Mesendoderm (in vitro differentiated cells): ENCODE data around the gene ENTR1.

Experiments used
- DNase-seq: peaks from one replicate; pipeline ENCODE4 v3.0.0; 2013
- H2AK5ac ChIP-seq: 2 replicates; pipeline ENCODE4 v1.6.1; 2013; ENCODE audit warnings: low read length, inconsistent platforms
- H2BK120ac ChIP-seq: 2 replicates; pipeline ENCODE4 v1.6.1; 2013; ENCODE audit warnings: low read depth, mild to moderate bottlenecking, low read length, moderate library complexity, mixed read lengths
- H2BK15ac ChIP-seq: replicated peaks from 2 replicates; pipeline ENCODE4 v1.6.1; 2013; ENCODE audit warnings: low read depth, mild to moderate bottlenecking, moderate library complexity
- H2BK5ac ChIP-seq: 2 replicates; pipeline ENCODE4 v1.6.1; 2013; ENCODE audit warnings: low read length, inconsistent platforms
- H3K18ac ChIP-seq: 2 replicates; pipeline ENCODE4 v1.6.1; 2013; ENCODE audit warnings: mild to moderate bottlenecking, low read length, mixed read lengths
- H3K23ac ChIP-seq: one replicate; pipeline ENCODE4 v1.6.1; 2013; ENCODE audit warnings: low read length
- H3K27ac ChIP-seq: 2 replicates; pipeline ENCODE4 v1.5.1; 2013; ENCODE audit warnings: low read depth, mild to moderate bottlenecking, inconsistent platforms, low read length, moderate library complexity
- H3K27me3 ChIP-seq: 2 replicates; pipeline ENCODE4 v1.6.1; 2013; ENCODE audit warnings: low read length, control low read depth, mild to moderate bottlenecking, inconsistent platforms; ENCODE audit not compliant: insufficient read depth, poor library complexity
- H3K36me3 ChIP-seq: 2 replicates; pipeline ENCODE4 v1.6.1; 2013; ENCODE audit warnings: low read length, inconsistent platforms; ENCODE audit not compliant: control insufficient read depth, insufficient read depth
- H3K4ac ChIP-seq: one replicate; pipeline ENCODE4 v1.6.1; 2013; ENCODE audit warnings: low read depth, mild to moderate bottlenecking, low read length, moderate library complexity
- H3K4me1 ChIP-seq: 2 replicates; pipeline ENCODE4 v1.6.1; 2013; ENCODE audit warnings: low read depth, low read length, inconsistent platforms; ENCODE audit not compliant: control insufficient read depth
- H3K4me2 ChIP-seq: 2 replicates; pipeline ENCODE4 v1.6.1; 2013; ENCODE audit warnings: low read length
- H3K4me3 ChIP-seq: 2 replicates; pipeline ENCODE4 v1.5.1; 2013; ENCODE audit warnings: mild to moderate bottlenecking, low read length
- H3K56ac ChIP-seq: one replicate; pipeline ENCODE4 v1.6.1; 2013; ENCODE audit warnings: low read length
- H3K79me1 ChIP-seq: 2 replicates; pipeline ENCODE4 v1.6.1; 2013; ENCODE audit warnings: low read length, inconsistent platforms
- H3K79me2 ChIP-seq: 2 replicates; pipeline ENCODE4 v1.6.1; 2013; ENCODE audit warnings: mild to moderate bottlenecking, low read length; ENCODE audit not compliant: control insufficient read depth, insufficient read depth
- H3K9ac ChIP-seq: 2 replicates; pipeline ENCODE4 v1.6.1; 2013; ENCODE audit warnings: low read length, inconsistent platforms
- H4K5ac ChIP-seq: one replicate; pipeline ENCODE4 v1.6.1; 2013; ENCODE audit warnings: low read length
- H4K8ac ChIP-seq: one replicate; pipeline ENCODE4 v1.6.1; 2013; ENCODE audit warnings: low read depth, mild to moderate bottlenecking, control low read depth, low read length, moderate library complexity
- WGBS: extraction: QIAGEN DNeasy Blood & Tissue Kit; methylation state at CpG from one replicate; pipeline ENCODE4 v1.1.7; 2013; ENCODE audit warnings: low lambda C conversion rate, missing lambda C conversion rate; ENCODE audit not compliant: insufficient coverage; ENCODE audit errors: extremely low coverage; 5-methylcytosine and 5-hydroxymethylcytosine counted together

The ENTR1 gene

DNA sequence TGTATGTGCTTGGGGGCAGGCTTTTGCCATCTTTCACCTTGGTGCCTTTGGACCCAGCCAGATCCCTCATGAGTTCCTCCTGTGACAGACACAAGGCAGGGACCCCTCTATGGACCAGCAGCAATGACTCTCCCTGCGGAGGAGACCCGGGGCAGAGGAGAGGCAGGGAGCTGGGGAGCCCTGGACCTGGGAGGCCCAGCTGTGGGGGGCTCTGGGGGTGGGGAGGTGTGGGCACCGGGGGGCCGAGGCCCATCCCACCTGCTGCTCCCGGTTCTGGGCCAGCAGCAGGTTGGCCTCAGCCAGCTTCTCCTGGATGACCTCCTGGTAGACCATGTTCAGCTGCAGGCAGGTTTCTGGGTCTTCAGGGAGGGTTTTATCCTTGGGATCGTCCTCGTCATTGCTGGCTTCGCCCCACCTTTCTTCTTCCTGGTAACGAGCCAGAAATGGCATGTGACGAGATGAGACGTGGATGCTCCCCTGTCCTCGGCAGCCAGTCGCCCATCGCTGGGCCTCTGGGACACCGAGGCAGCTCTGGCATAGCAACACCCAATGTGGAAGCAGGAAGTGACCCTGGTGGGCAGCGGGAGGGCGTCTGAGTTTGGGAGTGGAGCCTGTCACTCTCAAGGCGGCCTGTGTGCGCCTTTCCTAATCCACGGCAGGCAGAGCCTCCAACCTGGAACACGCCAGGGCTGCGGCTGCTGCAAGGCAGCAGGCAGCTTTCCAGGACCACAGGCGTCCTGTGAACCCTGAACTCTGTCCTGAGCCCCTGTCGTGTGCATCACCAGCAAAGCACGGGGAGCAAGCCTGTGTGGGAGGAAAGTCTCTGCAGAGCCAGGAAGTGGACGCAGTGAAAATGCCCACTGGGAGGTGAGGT, 14.8 kb downstream of the ENTR1 start:
- no peak overlapping the region for H2BK5ac ChIP-seq
- H3K36me3 ChIP-seq, result peaks cover 26% of the 10 kb centered on the region
- H4K5ac ChIP-seq, result no peak overlapping the region
- no peak overlapping the region for H2AK5ac ChIP-seq
- no peak overlapping the region for H3K27ac ChIP-seq
- no peak overlapping the region for H3K9ac ChIP-seq
- H3K18ac ChIP-seq, result no peak overlapping the region
- no peak overlapping the region for H2BK120ac ChIP-seq
- no peak overlapping the region for H3K56ac ChIP-seq
- no peak overlapping the region for H4K8ac ChIP-seq
- H3K4ac ChIP-seq, result no peak overlapping the region
- no peak overlapping the region for H3K23ac ChIP-seq
- H3K4me1 ChIP-seq, result peaks cover 2% of the 10 kb centered on the region
- H3K79me2 ChIP-seq, result peaks cover 22% of the 10 kb centered on the region
- H3K27me3 ChIP-seq, result no peaks in the 10 kb centered on the region
- H2BK15ac ChIP-seq, result no peak overlapping the region
- no CpG with 5 or more reads among the region's 26 CpGs for WGBS
- no peak overlapping the region for H3K4me3 ChIP-seq
- peaks cover 18% of the 10 kb centered on the region for H3K79me1 ChIP-seq
- no peak for DNase-seq
- H3K4me2 ChIP-seq, result no peak overlapping the region

DNA sequence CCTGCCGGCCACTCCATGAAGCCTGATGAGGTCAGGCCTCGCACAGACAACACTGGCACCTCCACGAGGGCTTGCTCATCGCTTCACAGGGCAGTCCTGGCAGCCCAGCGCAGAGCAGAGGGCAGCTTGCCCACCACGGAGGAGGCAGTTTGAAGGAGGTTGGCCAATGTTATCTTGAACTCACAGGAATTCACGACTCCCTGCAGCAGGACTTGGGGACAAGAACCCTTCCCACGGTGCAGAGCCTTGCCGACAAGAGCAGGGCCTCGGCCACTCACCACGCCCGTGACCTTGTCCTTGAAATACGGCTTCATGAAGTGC, 15.4 kb downstream of the ENTR1 start:
- Histone ChIP-seq H3K56ac (no peak overlapping the region), H3K4me3 (no peak overlapping the region), H3K4me2 (no peak overlapping the region), H3K9ac (no peak overlapping the region), H2AK5ac (no peak overlapping the region), H2BK120ac (no peak overlapping the region), H2BK5ac (no peak overlapping the region), H3K36me3 (peaks cover 26% of the 10 kb centered on the region), H4K8ac (no peak overlapping the region), H3K27me3 (no peaks in the 10 kb centered on the region), H3K18ac (no peak overlapping the region), H2BK15ac (no peak overlapping the region), H3K4ac (no peak overlapping the region), H3K23ac (no peak overlapping the region), H3K27ac (no peak overlapping the region), H3K4me1 (peaks cover 2% of the 10 kb centered on the region), H3K79me1 (peaks cover 18% of the 10 kb centered on the region), H4K5ac (no peak overlapping the region), H3K79me2 (peaks cover 22% of the 10 kb centered on the region)
- no CpG with 5 or more reads among the region's 13 CpGs for WGBS
- no peak for DNase-seq

DNA sequence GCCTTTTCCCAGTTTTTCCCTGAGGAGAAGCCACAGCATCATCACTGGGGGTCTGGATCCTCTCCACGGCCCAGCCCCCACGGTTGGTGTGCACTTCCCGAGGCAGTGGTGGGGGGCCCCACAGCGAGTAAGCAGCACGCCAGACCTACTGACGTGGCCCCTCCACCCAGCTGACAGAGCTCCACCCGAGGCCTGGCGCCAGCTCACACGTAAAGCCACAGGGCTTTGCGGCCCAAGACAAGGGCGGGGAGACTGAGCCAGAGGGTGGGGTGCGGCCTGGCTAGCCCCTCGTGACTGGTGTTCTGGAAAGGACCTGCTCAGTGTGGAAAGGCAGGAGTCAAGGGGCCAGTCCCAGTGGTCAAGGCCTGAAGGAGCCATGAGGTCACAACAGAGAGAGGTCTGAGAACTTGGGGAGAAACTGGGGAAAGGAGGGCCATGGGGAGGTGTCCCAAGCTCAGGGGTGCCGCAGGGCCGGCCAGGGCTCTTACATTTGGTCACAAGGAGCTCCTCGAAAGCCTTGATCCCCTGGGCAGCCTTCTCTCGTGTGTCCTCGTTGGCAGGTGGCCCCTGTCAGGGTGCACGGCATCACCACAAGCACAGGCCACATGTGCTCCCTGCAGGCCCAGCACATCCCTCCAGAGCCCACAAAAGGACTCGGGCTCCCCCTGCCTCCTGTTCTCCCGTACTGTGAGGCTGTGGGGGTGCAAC, 15.9 kb downstream of the ENTR1 start:
- Histone ChIP-seq H3K9ac (no peak overlapping the region), H2BK5ac (no peak overlapping the region), H3K23ac (no peak overlapping the region), H3K4me1 (peaks cover 2% of the 10 kb centered on the region), H3K36me3 (peaks cover 29% of the 10 kb centered on the region), H3K79me1 (peaks cover 17% of the 10 kb centered on the region), H4K5ac (no peak overlapping the region), H4K8ac (no peak overlapping the region), H2BK120ac (no peak overlapping the region), H3K18ac (no peak overlapping the region), H2AK5ac (no peak overlapping the region), H3K27ac (no peak overlapping the region), H3K56ac (no peak overlapping the region), H3K79me2 (peaks cover 17% of the 10 kb centered on the region), H3K27me3 (no peaks in the 10 kb centered on the region), H3K4ac (no peak overlapping the region), H2BK15ac (no peak overlapping the region), H3K4me3 (no peak overlapping the region), H3K4me2 (no peak overlapping the region)
- no peak for DNase-seq
- WGBS, result no CpG with 5 or more reads among the region's 21 CpGs

DNA sequence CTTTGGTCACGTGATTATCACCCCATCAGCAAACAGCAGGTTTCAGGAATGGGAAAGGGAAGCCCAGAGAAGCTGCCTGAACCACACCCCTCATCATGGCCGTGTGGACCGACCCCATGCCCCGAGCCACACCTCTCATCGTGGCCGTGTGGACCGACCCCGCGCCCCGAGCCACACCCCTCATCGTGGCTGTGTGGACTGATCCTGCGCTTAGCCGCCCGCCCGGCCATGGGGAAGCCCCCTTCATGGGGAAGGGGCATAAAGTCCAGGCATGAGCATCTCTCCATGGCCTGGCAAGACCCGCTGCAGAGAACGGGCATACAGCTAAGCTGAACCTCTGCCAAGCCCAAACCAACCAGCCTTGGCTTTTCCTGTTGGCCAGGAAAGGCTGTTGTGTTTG, 16.9 kb downstream of the ENTR1 start:
- Histone ChIP-seq H2AK5ac (no peak overlapping the region), H3K4me3 (no peak overlapping the region), H3K79me2 (peaks cover 8% of the 10 kb centered on the region), H4K8ac (no peak overlapping the region), H4K5ac (no peak overlapping the region), H3K4me1 (no peaks in the 10 kb centered on the region), H2BK120ac (no peak overlapping the region), H3K27me3 (no peaks in the 10 kb centered on the region), H3K18ac (no peak overlapping the region), H3K23ac (no peak overlapping the region), H3K36me3 (peaks cover 33% of the 10 kb centered on the region), H3K79me1 (peaks cover 10% of the 10 kb centered on the region), H3K4ac (no peak overlapping the region), H2BK5ac (no peak overlapping the region), H3K56ac (no peak overlapping the region), H2BK15ac (no peak overlapping the region), H3K4me2 (no peak overlapping the region), H3K27ac (no peak overlapping the region), H3K9ac (no peak overlapping the region)
- DNase-seq, result no peak
- no CpG with 5 or more reads among the region's 17 CpGs for WGBS

DNA sequence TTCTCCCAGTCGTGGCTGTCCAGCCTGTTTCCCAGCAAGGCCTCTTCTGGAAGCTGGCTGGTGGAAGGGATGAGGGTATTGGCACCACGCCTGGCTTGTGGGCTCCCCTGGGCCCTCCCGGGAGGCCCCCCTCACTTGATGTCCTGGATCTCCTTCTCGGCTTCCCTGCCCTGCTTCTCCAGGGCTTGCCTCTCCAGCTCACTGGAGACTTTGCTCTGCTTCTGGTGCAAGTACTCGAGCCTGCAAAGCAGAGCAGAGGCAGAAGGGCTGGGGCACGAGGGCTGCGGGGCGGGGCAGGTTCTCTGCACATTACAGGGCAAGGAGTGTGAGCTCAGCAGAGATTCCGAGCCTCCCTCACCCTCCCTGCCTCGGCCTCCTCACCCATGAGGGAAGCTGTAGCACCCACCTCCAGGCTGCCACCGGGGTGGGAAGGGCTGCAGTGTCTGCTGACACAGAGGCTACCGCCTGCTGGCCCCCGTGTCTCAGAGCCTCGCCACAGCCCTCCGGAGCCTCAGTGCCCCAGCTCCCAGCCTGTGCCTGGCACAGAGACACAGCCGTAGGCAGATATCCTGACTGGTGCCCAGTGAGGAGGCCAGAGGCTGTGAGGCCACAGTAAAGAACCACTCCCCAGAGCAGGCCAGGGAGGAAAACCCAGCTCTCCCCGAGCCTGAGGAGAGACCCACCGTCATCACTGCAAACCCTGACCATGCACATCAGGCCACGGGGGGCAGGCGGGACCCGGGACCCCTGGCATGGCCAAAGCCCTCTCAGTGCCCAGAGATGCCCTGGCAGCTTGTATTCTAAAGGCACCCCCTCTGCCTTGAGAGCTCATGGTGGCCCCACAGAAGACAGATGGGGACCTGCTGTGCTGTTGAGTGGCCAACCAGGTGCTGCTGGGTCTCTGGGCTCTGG, 17.6 kb downstream of the ENTR1 start:
- Histone ChIP-seq H2AK5ac (no peak overlapping the region), H3K18ac (no peak overlapping the region), H3K79me2 (peaks cover 2% of the 10 kb centered on the region), H3K56ac (no peak overlapping the region), H2BK5ac (no peak overlapping the region), H3K4me2 (no peak overlapping the region), H3K4me1 (no peaks in the 10 kb centered on the region), H3K27me3 (no peaks in the 10 kb centered on the region), H3K4ac (no peak overlapping the region), H3K27ac (no peak overlapping the region), H3K9ac (no peak overlapping the region), H4K8ac (no peak overlapping the region), H3K79me1 (peaks cover 8% of the 10 kb centered on the region), H4K5ac (no peak overlapping the region), H3K4me3 (no peak overlapping the region), H3K36me3 (peaks cover 36% of the 10 kb centered on the region), H3K23ac (no peak overlapping the region), H2BK120ac (no peak overlapping the region), H2BK15ac (no peak overlapping the region)
- no CpG with 5 or more reads among the region's 21 CpGs for WGBS
- DNase-seq, result no peak
